Coronary artery (tissue), 2 donors: ENCODE data around the gene GFPT1.
"Not testable (repeated sequence)": the region's sequence is repeated elsewhere in the genome, so short reads cannot be mapped to it uniquely, and the experiment has no call there.

ENCODE experiments used
- DNase-seq: peaks from one replicate; pipeline ENCODE4 v3.0.0-alpha.2; 2017; ENCODE audit warnings: low spot score
- H3K27ac ChIP-seq, 2 donors: fragments of 200-600 bp; sonication (generic); one replicate each; pipeline ENCODE4 v1.5.1; 2016 to 2019
- H3K4me3 ChIP-seq: fragments of 200-600 bp; sonication (generic); 2 replicates; pipeline ENCODE4 v1.5.1; 2016; ENCODE audit warnings: mild to moderate bottlenecking, moderate library complexity
- TF ChIP-seq, protein P1 (sequence below): fragments of 200-600 bp; sonication (generic); IDR thresholded peaks from one replicate; pipeline ENCODE4 v1.5.1; 2019; ENCODE audit warnings: antibody characterized with exemption

Gene GFPT1

GRCh38 chr2:69375494-69376353, 11.3 kb downstream of the GFPT1 start:
- Histone ChIP-seq H3K27ac (no peak overlapping the region), H3K4me3 (no peak overlapping the region)
- DNase-seq, result no peak
- TF ChIP-seq, protein P1, sequence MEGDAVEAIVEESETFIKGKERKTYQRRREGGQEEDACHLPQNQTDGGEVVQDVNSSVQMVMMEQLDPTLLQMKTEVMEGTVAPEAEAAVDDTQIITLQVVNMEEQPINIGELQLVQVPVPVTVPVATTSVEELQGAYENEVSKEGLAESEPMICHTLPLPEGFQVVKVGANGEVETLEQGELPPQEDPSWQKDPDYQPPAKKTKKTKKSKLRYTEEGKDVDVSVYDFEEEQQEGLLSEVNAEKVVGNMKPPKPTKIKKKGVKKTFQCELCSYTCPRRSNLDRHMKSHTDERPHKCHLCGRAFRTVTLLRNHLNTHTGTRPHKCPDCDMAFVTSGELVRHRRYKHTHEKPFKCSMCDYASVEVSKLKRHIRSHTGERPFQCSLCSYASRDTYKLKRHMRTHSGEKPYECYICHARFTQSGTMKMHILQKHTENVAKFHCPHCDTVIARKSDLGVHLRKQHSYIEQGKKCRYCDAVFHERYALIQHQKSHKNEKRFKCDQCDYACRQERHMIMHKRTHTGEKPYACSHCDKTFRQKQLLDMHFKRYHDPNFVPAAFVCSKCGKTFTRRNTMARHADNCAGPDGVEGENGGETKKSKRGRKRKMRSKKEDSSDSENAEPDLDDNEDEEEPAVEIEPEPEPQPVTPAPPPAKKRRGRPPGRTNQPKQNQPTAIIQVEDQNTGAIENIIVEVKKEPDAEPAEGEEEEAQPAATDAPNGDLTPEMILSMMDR, result peak; percentile 44

GRCh38 chr2:69372767-69373166, 14.3 kb downstream of the GFPT1 start:
- TF ChIP-seq, protein P1, result no peak
- Histone ChIP-seq H3K27ac (no peak overlapping the region), H3K4me3 (no peak overlapping the region)
- no peak for DNase-seq

GRCh38 chr2:69369802-69370201, 17.2 kb downstream of the GFPT1 start:
- TF ChIP-seq, protein P1, result no peak

GRCh38 chr2:69368588-69368987, 18.4 kb downstream of the GFPT1 start:
- no peak for DNase-seq
- TF ChIP-seq, protein P1, result no peak
- Histone ChIP-seq H3K27ac (no peak overlapping the region), H3K4me3 (no peak overlapping the region)

More at GRCh38 chr2:69369802-69370201, 17.2 kb downstream of the GFPT1 start:
- DNase-seq, result no peak
- Histone ChIP-seq H3K4me3 (no peak overlapping the region), H3K27ac (no peak overlapping the region)

GRCh38 chr2:69359371-69359770, 27.7 kb downstream of the GFPT1 start:
- TF ChIP-seq, protein P1, result no peak
- Histone ChIP-seq H3K4me3 (no peak overlapping the region), H3K27ac (no peak overlapping the region)

DNA sequence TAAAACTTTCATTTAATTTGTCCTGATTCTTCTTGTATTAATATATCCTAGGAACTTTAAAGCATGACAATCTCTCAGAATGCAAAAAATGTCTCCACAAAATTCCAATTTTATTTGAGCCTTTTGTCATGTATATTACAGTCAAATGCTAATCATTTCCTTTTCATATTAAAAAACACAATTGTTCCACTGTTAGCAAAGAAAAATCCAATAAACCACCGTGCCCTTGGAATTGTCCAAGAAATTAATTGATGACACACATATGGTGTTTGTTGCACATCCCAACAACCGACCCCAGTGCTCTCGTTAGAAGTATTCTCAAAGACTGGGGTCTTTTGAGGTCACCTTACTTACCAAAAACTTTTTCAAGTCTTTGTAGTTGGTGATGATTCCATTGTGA, 28.1 kb downstream of the GFPT1 start:
- no peak for DNase-seq
- TF ChIP-seq, protein P1, result no peak
- Histone ChIP-seq H3K27ac (no peak overlapping the region), H3K4me3 (no peak overlapping the region)

More at GRCh38 chr2:69359371-69359770, 27.7 kb downstream of the GFPT1 start:
- DNase-seq, result no peak

DNA sequence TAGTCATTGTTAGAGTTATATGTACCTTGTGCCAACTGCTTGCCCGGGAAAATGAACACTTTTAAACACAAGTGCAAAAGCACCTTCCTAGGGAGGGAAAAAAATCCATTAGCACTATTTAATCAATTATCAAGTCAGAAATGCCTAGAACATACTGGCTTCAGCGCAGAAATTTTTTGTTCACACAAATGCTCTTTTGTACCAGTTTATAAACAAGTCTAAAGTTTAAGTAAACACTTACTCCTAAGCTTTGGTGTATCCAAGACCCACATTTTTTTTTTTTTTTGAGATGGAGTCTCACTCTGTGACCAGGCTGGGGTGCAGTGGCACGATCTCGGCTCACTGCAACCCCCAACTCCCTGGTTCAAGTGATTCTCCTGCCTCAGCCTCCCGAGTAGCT, 30.6 kb downstream of the GFPT1 start:
- no peak for DNase-seq
- H3K27ac ChIP-seq, result no peak overlapping the region
- TF ChIP-seq, protein P1, result no peak

GRCh38 chr2:69354976-69355375, 32.1 kb downstream of the GFPT1 start:
- DNase-seq, H3K27ac ChIP-seq, H3K4me3 ChIP-seq: not testable (repeated sequence)

More for the DNA sequence above, 30.6 kb downstream of the GFPT1 start:
- H3K4me3 ChIP-seq, result no peak overlapping the region
